GM19238 (cell line): ENCODE results near the gene SP9.
"Not testable (repeated sequence)": the region's sequence is repeated elsewhere in the genome, so short reads cannot be mapped to it uniquely, and the experiment has no call there.

Experiments used
- DNase-seq: peaks from one replicate; pipeline ENCODE4 v3.0.0; 2011; ENCODE audit warnings: low spot score; ENCODE audit not compliant: insufficient read length

SP9 gene

DNA sequence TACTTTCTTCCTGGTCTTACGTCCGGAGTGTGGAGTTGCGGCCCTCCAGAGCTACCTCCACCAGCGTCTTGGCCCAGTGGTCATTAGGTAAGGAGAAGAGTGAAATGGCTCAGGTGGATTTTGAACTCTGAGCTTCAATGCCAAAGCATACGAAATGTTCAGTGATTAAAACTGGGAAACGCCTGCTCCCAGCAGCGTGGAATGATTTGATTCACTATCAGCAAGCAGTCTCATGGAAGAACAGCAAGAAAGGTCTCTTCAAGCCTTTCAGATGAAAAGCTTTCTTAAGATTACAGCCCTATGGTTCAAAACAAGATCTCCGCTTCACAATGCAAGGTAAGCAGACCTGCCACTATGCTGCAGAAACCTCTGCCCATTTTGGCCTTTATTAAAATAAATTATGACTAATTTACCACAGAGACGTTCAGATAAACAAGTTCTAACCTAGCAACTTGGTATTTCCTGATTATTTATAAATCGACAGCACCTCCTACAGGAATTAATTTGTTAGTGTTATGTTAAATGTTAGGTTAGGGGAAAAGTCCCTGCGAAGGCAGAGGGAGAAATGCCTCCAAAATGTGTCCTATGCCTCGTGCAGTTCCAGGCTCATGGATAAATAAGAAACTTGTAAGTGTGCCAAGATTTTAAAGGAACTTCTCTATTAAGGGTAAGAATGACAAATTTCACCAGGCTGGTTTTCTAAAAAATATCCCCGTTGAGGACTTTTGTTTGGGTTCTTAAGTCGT is 10.1 kb downstream of the SP9 start:
- DNase-seq: no peak

DNA sequence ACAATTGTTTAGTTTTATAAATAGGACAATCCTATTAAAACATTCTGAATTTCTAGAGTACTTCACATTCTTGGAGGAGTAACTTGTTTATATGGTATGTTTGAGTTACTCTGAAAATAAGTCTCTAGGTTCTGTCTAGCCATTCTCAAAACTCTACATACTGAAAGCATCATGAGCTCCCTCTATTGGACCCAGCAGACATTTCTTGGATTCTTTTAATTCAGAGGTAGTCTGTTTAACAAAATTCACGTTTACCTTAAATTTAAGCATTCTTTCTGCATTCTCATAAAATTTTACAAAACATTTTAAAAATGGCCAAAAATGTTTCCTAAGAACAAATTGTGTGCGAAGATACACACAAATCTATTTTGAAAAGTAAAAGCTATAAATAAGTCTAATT is 15.3 kb downstream of the SP9 start:
- no peak for DNase-seq

DNA sequence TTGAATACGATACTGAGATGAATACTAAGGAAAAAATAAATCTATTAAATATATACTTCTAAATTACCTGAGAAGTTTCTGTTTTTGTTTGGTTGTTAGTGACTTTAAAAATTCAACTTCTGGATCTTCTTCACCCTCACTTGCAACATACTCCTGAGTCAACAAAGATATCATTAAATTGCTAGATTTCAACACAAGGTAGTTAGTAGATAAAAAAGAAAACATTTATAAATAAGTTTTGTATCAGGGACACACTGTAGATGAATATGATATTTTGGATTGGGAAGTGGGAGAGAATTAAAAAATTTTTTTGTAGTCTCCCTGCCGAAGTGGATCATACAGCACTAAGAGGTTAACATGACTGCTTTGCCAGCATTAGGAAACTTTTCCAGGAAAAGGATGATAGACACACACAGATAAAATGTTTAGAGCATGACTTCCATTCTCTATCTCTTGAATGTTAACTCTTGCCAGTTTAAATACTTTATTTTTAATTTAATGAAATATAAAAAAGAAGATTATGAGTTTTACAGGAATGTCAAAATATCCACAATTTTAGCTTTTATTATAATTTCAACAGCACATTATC is 15.9 kb downstream of the SP9 start:
- DNase-seq: no peak

DNA sequence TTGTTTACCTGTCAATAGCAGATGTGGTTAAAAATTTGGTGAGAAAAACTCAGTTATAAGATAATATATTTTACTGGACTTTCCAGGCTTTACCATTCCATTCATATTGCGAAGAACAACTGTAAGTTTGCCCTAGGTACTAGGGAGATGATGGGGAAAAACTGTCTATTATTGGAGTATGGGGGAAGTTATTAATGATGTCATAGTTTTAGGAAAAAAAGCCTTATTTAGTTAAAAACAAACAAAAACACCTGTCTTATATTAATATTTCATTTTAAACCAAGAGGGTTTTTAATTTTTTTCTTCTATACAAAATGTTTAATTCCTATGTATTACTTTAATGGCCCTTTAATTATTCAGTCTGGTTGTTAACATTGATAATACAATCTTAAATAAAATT is 18.2 kb downstream of the SP9 start:
- no peak for DNase-seq

DNA sequence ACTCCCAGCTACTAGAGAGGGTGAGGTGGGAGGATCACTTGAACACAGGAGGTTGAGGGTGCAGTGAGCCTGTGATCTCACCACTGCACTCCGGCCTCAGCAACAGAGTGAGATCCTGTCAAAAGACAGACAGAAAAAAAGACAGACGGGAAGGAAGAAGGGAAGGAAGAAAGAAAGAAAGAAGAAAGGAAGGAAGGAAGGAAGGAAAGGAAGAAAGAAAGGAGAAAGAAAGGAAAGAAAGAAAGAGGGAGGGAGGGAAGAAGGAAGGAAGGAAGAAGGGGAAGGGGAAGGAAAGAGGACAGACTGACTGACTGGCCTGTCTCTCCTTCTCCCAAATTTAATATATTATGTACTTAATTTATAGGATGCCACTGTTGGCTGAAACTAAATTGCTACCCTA is 21.6 kb downstream of the SP9 start:
- no peak for DNase-seq

DNA sequence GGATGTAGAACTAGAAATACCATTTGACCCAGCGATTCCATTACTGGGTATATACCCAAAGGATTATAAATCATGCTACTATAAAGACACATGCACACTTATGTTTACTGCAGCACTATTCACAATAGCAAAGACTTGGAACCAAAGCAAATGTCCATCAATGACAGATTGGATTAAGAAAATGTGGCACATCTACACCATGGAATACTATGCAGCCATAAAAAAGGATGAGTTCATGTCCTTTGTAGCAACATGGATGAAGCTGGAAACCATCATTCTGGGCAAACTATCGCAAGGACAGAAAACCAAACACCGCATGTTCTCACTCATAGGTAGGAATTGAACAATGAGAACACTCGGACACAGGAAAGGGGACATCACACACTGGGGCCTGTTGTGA is 24.9 kb downstream of the SP9 start:
- not testable (repeated sequence) for DNase-seq

DNA sequence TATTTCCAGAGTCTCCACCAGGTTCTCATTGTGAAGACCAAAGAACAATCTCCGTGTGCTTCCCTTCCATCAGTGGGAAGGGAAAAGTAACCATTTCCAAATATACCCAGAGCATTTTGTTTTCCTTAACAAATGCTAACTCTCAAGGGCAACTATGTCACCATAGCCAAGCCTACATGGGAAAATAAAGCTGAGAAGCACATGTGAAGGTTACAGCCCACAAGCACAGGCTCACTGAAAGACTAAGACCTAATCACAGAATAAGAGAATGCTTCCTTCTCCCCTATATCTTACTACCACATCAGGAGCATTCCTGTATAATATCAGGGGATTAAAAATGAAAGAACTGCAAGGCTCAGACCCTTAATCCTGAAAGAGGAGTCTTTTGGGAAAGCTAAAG is 28.2 kb downstream of the SP9 start:
- no peak for DNase-seq

DNA sequence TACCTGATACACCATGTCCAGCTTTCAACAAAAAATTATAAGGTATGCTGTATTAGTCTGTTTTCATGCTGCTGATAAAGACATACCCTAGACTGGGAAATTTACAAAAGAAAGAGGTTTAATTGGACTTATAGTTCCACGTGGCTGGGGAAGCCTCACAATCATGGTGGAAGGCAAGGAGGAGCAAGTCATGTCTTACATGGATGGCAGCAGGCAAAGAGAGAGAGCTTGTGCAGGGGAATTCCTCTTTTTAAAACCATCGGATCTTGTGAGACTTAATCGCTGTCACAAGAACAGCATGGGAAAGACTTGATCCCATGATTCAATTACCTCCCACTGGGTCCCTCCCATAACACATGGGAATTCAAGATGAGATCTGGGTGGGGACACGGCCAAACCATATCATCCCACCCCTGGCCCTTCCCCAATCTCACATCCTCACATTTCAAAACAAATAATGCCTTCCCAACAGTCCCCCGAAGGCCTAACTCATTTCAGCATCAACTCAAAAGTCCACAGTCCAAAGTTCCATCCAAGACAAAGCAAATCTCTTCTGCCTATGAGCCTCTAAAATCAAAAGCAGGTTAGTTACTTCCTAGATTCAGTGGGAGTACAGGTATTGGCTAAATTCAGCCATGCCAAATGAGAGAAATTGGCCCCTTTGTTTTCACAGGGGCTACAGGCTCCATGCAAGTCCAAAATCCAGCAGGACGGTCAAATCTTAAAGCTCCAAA is 28.9 kb downstream of the SP9 start:
- DNase-seq: not testable (repeated sequence)

DNA sequence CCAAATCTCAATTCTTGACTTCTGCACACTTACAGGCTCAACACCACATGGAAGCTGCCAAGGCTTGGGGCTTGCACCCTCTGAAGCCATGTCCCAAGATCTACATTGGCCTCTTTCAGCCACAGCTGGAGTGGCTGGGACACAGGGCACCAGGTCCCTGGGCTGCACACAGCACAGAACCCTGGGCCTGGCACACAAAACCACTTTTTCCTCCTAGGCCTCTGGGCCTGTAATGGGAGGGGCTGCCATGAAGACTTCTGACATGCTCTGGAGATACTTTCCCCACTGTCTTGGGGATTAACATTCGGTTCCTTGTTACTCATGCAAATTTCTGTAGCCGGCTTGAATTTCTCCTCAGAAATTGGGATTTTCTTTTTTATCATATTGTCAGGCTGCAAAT is 29.9 kb downstream of the SP9 start:
- no peak for DNase-seq

DNA sequence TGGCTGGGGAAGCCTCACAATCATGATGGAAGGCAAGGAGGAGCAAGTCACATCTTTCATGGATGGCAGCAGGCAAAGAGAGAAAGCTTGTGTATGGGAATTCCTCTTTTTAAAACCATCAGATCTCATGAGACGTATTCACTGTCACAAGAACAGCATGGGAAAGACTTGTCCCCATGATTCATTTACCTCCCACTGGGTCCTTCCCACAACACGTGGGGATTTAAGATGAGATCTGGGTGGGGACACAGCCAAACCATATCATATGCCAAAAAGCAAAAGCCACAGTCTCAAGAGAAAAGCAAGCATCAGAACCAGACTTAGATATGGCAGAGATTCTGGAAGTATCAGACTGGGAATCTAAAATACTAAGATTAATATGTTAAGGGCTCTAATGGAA is 30.8 kb downstream of the SP9 start:
- no peak for DNase-seq

DNA sequence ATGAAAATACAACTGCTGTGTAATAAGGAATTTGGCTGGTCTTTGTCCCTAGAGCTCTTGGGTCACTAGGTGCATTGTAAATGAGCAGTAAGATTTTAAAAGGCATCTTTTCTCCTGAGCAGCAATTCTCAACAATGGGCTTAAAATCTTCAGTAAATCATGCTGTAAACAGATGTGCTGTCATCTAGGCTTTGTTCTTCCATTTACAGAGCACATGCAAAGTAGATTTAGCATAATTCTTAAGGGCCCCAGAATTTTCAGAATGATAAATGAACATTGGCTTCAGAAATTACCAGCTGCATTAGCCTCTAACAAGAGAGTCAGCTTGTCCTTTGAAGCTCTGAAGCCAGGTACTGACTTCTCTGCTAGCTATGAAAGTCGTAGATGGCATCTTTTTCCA is 33.9 kb downstream of the SP9 start:
- no peak for DNase-seq

DNA sequence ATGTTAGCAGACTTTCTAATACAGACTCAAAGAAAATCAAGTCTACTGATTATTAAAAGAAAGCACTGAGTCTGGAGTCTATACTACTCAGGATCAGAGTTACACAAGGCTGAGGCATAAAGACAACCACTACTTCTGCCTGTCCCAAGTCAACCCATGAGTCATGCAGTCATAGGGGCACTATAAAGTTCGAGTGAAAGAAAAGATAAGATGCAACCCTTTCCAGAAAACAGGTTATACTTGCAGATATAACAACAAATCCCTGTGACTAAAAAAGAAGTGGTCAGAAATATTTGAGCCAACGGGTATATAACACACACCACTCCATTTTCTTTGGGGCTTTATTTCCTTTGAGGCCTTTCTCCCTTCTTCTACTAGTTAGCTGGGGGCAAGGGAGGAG is 42.2 kb downstream of the SP9 start:
- no peak for DNase-seq

DNA sequence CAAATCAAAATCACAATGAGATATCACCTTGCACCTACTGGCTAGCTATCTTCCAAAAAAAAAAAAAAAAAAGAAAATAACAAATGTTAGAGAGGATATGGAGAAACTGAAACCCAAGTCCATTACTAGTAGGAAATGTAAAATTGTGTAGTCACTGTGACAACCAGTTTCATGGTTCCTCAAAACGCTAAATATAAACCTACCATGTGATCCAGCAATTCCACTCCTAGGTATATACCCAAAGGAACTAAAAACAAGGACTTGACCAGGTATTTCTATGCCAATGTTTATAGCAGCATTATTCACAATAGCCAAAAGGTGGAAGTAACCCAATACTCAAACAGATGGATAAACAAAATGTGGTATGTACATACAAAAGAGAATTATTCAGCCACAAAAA is 49.0 kb downstream of the SP9 start:
- DNase-seq: no peak

DNA sequence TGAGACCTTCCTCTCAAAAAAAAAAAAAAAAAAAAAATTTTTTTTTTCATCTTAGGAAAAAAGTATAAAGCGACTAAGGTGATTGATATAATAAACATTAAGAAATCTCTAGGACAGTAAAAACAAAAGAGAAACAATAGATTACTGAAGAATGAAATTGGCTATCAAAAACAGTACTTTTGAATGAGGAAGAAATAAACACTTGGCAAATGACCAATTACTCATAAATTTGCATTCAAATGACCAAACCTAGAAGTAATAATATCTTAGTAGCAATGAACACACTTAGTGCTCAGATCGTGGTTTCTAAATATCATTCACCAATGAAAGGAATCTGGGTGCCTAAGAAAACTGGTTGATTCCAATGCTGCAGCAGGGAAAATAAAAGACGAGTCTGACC is 50.4 kb downstream of the SP9 start:
- no peak for DNase-seq
